ENCODE measurements around the gene KLF11. TPM values are rescaled to one million over a fixed set of nuclear protein-coding genes. Genes with fewer than 3 reads are reported as not detected.
"Not testable (repeated sequence)": the region's sequence is repeated elsewhere in the genome, so short reads cannot be mapped to it uniquely, and the experiment has no call there.

The KLF11 gene
- total and polyA plus RNA-seq, 2 experiments from 2014 or later, result 10.2 to 11.3 TPM

DNA sequence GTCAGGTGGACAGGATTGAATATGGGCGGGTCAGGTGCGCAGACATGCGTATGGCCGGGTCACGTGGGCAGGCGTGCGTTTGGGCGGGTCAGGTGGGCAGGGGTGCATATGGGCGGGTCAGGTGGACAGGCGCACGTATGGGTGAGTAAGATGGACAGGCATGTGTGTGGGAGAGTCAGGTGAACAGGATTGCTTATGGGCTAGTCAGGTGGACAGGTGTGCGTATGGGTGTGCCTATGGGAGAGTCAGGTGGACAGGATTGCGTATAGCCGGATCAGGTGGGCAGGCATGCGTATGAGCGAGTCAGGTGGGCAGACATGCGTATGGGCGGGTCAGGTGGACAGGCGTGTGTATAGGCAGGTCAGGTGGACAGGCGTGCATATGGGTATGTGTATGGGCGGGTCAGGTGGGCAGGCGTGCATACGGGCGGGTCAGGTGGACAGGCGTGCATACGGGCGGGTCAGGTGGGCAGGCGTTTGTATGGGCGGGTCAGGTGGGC, 30.3 kb upstream of the KLF11 start:
- Histone ChIP-seq H3K79me2 (no peaks in the 10 kb centered on the region), H4K20me1 (ENCODE audit: insufficient read depth, poor library complexity, severe bottlenecking) (no peaks in the 10 kb centered on the region), H2AFZ (no peak overlapping the region), H3K27me3 (no peaks in the 10 kb centered on the region), H3K9me2 (replicated peaks; ENCODE audit: insufficient read depth) (no peaks in the 10 kb centered on the region), H3K4me3 (no peak overlapping the region), H3K9me3 (ENCODE audit: low read depth) (no peaks in the 10 kb centered on the region), H3K27ac (no peak overlapping the region), H3K4me1 (ENCODE audit: insufficient read depth) (peaks cover 6% of the 10 kb centered on the region), H3K36me3 (replicated peaks; ENCODE audit: insufficient read depth, low read depth) (no peaks in the 10 kb centered on the region), H3K4me2 (no peak overlapping the region)
- WGBS (ENCODE audit: low lambda C conversion rate, missing lambda C conversion rate), result 94% methylated on average over 29 of the region's 29 CpGs
- no peak for DNase-seq (ENCODE audit: low spot score)
- TF ChIP-seq EZH2phosphoT487 (IDR thresholded peaks at IDR 0.05; ENCODE audit: low read depth, severe bottlenecking, unreplicated experiment) (no peak), EZH2 (IDR thresholded peaks at IDR 0.05; ENCODE audit: borderline replicate concordance) (no peak)
- TF ChIP-seq, protein P1, sequence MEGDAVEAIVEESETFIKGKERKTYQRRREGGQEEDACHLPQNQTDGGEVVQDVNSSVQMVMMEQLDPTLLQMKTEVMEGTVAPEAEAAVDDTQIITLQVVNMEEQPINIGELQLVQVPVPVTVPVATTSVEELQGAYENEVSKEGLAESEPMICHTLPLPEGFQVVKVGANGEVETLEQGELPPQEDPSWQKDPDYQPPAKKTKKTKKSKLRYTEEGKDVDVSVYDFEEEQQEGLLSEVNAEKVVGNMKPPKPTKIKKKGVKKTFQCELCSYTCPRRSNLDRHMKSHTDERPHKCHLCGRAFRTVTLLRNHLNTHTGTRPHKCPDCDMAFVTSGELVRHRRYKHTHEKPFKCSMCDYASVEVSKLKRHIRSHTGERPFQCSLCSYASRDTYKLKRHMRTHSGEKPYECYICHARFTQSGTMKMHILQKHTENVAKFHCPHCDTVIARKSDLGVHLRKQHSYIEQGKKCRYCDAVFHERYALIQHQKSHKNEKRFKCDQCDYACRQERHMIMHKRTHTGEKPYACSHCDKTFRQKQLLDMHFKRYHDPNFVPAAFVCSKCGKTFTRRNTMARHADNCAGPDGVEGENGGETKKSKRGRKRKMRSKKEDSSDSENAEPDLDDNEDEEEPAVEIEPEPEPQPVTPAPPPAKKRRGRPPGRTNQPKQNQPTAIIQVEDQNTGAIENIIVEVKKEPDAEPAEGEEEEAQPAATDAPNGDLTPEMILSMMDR (IDR thresholded peaks at IDR 0.05; ENCODE audit: poor library complexity), result no peak

DNA sequence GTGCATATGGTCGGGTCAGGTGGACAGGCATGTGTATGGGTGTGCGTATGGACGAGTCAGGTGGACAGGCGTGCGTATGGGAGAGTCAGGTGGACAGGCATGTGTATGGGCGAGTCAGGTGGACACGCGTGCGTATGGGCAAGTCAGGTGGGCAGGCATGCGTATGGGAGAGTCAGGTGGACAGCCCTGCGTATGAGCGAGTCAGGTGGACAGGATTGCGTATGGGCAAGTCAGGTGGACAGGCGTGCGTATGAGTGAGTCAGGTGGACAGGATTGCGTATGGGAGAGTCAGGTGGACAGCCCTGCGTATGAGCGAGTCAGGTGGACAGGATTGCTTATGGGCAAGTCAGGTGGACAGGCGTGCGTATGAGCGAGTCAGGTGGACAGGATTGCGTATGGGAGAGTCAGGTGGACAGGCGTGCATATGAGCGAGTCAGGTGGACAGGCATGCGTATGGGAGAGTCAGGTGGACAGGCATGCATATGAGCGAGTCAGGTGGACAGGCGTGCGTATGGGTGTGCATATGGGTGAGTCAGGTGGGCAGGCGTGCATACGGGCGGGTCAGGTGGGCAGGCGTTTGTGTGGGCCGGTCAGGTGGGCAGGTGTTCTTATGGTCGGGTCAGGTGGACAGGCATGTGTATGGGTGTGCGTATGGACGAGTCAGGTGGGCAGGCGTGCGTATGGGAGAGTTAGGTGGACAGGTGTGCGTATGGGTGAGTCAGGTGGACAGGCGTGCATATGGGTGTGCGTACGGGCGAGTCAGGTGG, 29.5 kb upstream of the KLF11 start:
- 97% methylated on average over 43 of the region's 43 CpGs for WGBS (ENCODE audit: low lambda C conversion rate, missing lambda C conversion rate)
- not testable (repeated sequence) for H3K4me1 ChIP-seq (ENCODE audit: insufficient read depth)

DNA sequence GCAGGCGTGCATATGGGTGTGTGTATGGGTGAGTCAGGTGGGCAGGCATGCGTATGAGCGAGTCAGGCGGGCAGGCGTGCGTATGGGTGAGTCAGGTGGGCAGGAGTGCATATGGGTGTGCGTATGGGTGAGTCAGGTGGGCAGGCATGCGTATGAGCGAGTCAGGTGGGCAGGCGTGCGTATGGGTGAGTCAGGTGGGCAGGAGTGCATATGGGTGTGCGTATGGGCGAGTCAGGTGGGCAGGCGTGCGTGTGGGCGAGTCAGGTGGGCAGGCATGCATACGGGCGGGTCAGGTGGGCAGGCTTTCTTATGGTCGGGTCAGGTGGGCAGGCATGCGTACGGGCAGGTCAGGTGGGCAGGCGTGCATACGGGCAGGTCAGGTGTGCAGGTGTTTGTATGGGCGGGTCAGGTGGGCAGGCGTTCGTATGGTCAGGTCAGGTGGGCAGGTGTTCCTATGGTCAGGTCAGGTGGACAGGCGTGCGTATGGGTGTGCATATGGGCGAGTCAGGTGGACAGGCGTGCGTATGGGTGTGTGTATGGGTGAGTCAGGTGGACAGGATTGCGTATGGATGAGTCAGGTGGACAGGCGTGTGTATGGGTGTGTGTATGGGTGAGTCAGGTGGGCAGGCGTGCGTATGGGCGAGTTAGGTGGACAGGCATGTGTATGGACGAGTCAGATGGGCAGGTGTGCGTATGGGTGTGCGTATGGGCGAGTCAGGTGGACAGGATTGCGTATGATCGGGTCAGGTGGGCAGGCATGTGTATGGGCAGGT, 28.7 kb upstream of the KLF11 start:
- H3K4me3 ChIP-seq, result no peak overlapping the region
- H3K9me3 ChIP-seq (ENCODE audit: low read depth), result no peaks in the 10 kb centered on the region
- H3K27ac ChIP-seq, result no peak overlapping the region
- no peak overlapping the region for H2AFZ ChIP-seq
- no peak overlapping the region for H3K4me2 ChIP-seq
- H3K27me3 ChIP-seq, result no peaks in the 10 kb centered on the region
- H3K9me2 ChIP-seq (replicated peaks; ENCODE audit: insufficient read depth), result no peaks in the 10 kb centered on the region
- WGBS (ENCODE audit: low lambda C conversion rate, missing lambda C conversion rate), result 95% methylated on average over 28 of the region's 42 CpGs
- no peaks in the 10 kb centered on the region for H3K79me2 ChIP-seq
- TF ChIP-seq EZH2 (IDR thresholded peaks at IDR 0.05; ENCODE audit: borderline replicate concordance), result no peak
- TF ChIP-seq EZH2phosphoT487 (IDR thresholded peaks at IDR 0.05; ENCODE audit: low read depth, severe bottlenecking, unreplicated experiment), result no peak
- TF ChIP-seq, protein P1 (IDR thresholded peaks at IDR 0.05; ENCODE audit: poor library complexity), result no peak
- H3K4me1 ChIP-seq (ENCODE audit: insufficient read depth), result peaks cover 6% of the 10 kb centered on the region
- no peak for DNase-seq (ENCODE audit: low spot score)
- H4K20me1 ChIP-seq (ENCODE audit: insufficient read depth, poor library complexity, severe bottlenecking), result no peaks in the 10 kb centered on the region
- no peaks in the 10 kb centered on the region for H3K36me3 ChIP-seq (replicated peaks; ENCODE audit: insufficient read depth, low read depth)

More for the DNA sequence above, 29.5 kb upstream of the KLF11 start:
- not testable (repeated sequence) for H3K4me2 ChIP-seq; H3K9me2 ChIP-seq (replicated peaks; ENCODE audit: insufficient read depth); H2AFZ ChIP-seq; H4K20me1 ChIP-seq (ENCODE audit: insufficient read depth, poor library complexity, severe bottlenecking); H3K27me3 ChIP-seq; H3K79me2 ChIP-seq; DNase-seq (ENCODE audit: low spot score); H3K36me3 ChIP-seq (replicated peaks; ENCODE audit: insufficient read depth, low read depth); H3K27ac ChIP-seq; H3K4me3 ChIP-seq; H3K9me3 ChIP-seq (ENCODE audit: low read depth)

GRCh38 chr2:10015376-10015989, 27.9 kb upstream of the KLF11 start:
- H3K79me2 ChIP-seq; H3K9me3 ChIP-seq (ENCODE audit: low read depth); H3K4me2 ChIP-seq; H4K20me1 ChIP-seq (ENCODE audit: insufficient read depth, poor library complexity, severe bottlenecking); H2AFZ ChIP-seq; DNase-seq (ENCODE audit: low spot score); H3K27me3 ChIP-seq; H3K4me1 ChIP-seq (ENCODE audit: insufficient read depth); H3K9me2 ChIP-seq (replicated peaks; ENCODE audit: insufficient read depth); H3K36me3 ChIP-seq (replicated peaks; ENCODE audit: insufficient read depth, low read depth); H3K27ac ChIP-seq; H3K4me3 ChIP-seq: not testable (repeated sequence)
- WGBS (ENCODE audit: low lambda C conversion rate, missing lambda C conversion rate), result 100% methylated on average over 7 of the region's 44 CpGs

All from hepatocyte (in vitro differentiated cells).